Hepatocyte (in vitro differentiated cells): Measurements from ENCODE around the gene ERGIC1.

Experiments
- CTCF ChIP-seq: fragments of 200-600 bp; sonication (generic); IDR thresholded peaks from 2 replicates; pipeline ENCODE4 v1.5.1; 2016; ENCODE audit warnings: antibody characterized with exemption, mild to moderate bottlenecking; ENCODE audit not compliant: poor library complexity
- EZH2 ChIP-seq: fragments of 200-600 bp; sonication (generic); IDR thresholded peaks from 2 replicates; pipeline ENCODE4 v1.6.1; 2016; ENCODE audit warnings: antibody characterized with exemption, mild to moderate bottlenecking, borderline replicate concordance
- EZH2phosphoT487 ChIP-seq: fragments of 200-600 bp; sonication (generic); IDR thresholded peaks from one replicate; pipeline ENCODE4 v1.6.1; 2018; ENCODE audit warnings: antibody characterized with exemption, mild to moderate bottlenecking, low read depth, moderate library complexity; ENCODE audit not compliant: unreplicated experiment, severe bottlenecking

- TF ChIP-seq CTCF: no peak
- no peak for TF ChIP-seq EZH2phosphoT487
- TF ChIP-seq EZH2: no peak
These were observed 722 bp upstream of the ERGIC1 start for GRCh38 chr5:172833372-172833685.
